ENCODE data around the gene APBB3.

GRCh38 chr5:140568443-140569063 lies 4.2 kb upstream of the APBB3 start:
- no peak for TF ChIP-seq CTCF (IDR thresholded peaks at IDR 0.05; ENCODE audit: low read depth, low read length)
- TF ChIP-seq POLR2A (IDR thresholded peaks at IDR 0.05; ENCODE audit: extremely low read depth, insufficient read length), result no peak
- TF ChIP-seq MYC (IDR thresholded peaks at IDR 0.05; ENCODE audit: low read depth, low read length), result no peak
